ENCODE measurements around the gene PARD3B. TPM values are rescaled to one million over a fixed set of nuclear protein-coding genes. Genes with fewer than 3 reads are reported as not detected.

Gene PARD3B
- total and polyA plus RNA-seq, 2 experiments from 2014 or later, result 3.5 to 4.4 TPM

DNA sequence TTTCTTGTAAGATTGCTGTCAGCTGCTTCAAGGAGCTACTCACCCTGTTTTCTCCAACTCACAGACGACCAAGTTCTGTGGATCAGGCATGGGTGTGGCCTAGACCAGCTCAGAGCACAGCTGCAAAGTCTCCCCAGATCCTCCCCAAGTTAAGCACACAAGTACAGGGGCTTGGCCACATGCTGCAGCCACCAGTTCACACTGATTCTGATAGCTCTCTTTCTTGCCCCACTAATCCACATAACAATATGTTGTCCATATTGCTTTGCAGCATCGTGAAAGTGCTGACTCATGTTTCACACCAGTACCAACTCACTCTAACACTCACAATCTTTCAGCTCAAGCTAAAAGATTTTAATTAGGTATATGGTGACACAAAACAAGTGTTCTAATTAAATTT is 437.0 kb downstream of the PARD3B start (continued):
- TF ChIP-seq, protein P1, sequence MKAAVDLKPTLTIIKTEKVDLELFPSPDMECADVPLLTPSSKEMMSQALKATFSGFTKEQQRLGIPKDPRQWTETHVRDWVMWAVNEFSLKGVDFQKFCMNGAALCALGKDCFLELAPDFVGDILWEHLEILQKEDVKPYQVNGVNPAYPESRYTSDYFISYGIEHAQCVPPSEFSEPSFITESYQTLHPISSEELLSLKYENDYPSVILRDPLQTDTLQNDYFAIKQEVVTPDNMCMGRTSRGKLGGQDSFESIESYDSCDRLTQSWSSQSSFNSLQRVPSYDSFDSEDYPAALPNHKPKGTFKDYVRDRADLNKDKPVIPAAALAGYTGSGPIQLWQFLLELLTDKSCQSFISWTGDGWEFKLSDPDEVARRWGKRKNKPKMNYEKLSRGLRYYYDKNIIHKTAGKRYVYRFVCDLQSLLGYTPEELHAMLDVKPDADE (IDR thresholded peaks at IDR 0.05), result no peak
- TF ChIP-seq EZH2 (IDR thresholded peaks at IDR 0.05; ENCODE audit: low read depth, unreplicated experiment) (no peak), ZNF114 (CRISPR knock-in tag; IDR thresholded peaks at IDR 0.05) (no peak), EZH2phosphoT487 (IDR thresholded peaks at IDR 0.05; ENCODE audit: unreplicated experiment) (no peak), CREB1 (CRISPR knock-in tag; IDR thresholded peaks at IDR 0.05; ENCODE audit: low read depth) (no peak), NANOG (IDR thresholded peaks at IDR 0.05; ENCODE audit: borderline replicate concordance) (no peak), JUNB (IDR thresholded peaks at IDR 0.05; ENCODE audit: unreplicated experiment) (no peak), ZNF331 (CRISPR knock-in tag; IDR thresholded peaks at IDR 0.05; ENCODE audit: low read depth) (no peak), STAT1 (IDR thresholded peaks at IDR 0.05; ENCODE audit: unreplicated experiment) (no peak), REST (IDR thresholded peaks at IDR 0.05; ENCODE audit: unreplicated experiment) (no peak), POLR2AphosphoS5 (IDR thresholded peaks at IDR 0.05; ENCODE audit: low read depth) (no peak)
- TF ChIP-seq, protein P2, sequence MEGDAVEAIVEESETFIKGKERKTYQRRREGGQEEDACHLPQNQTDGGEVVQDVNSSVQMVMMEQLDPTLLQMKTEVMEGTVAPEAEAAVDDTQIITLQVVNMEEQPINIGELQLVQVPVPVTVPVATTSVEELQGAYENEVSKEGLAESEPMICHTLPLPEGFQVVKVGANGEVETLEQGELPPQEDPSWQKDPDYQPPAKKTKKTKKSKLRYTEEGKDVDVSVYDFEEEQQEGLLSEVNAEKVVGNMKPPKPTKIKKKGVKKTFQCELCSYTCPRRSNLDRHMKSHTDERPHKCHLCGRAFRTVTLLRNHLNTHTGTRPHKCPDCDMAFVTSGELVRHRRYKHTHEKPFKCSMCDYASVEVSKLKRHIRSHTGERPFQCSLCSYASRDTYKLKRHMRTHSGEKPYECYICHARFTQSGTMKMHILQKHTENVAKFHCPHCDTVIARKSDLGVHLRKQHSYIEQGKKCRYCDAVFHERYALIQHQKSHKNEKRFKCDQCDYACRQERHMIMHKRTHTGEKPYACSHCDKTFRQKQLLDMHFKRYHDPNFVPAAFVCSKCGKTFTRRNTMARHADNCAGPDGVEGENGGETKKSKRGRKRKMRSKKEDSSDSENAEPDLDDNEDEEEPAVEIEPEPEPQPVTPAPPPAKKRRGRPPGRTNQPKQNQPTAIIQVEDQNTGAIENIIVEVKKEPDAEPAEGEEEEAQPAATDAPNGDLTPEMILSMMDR (conservative IDR thresholded peaks at IDR 0.05; ENCODE audit: low read depth in 2 of 2), result no peak

DNA sequence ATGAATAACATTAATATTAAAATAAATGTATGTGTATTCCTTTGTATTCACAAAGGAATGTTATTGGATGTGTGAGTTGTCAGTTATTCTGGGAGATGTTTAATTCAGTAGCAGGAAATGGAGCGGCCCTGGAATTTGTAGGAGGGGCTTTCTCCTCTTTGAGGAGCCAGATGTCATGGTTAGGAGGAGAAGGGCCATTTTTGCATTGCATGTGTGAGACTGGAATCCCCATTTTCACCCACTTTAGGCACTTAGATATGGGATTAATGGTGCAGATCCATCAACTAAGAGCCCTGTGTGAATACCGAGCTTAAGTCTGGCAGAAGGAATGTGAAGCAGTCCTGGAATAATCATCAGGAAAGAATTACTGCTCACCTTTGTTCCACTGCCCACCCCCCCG is 439.2 kb downstream of the PARD3B start:
- Mint-ChIP-seq H3K27me3 (ENCODE audit: insufficient read depth, low read depth, poor library complexity) (no peaks in the 10 kb centered on the region), H3K27ac (no peak overlapping the region), H3K4me3 (no peak overlapping the region), H3K36me3 (ENCODE audit: low read depth) (no peaks in the 10 kb centered on the region), H3K9me3 (no peaks in the 10 kb centered on the region), H3K4me1 (peaks cover 16% of the 10 kb centered on the region)
- ATAC-seq, result no peak
- peaks cover 10% of the 10 kb centered on the region for H3K4me1 ChIP-seq (ENCODE audit: insufficient read depth)
- H3K4me2 ChIP-seq, result no peak overlapping the region
- no peaks in the 10 kb centered on the region for H3F3A ChIP-seq (replicated peaks; ENCODE audit: low read depth)
- no peaks in the 10 kb centered on the region for H3K79me2 ChIP-seq (replicated peaks; ENCODE audit: insufficient read depth)
- H4K20me1 ChIP-seq (replicated peaks; ENCODE audit: insufficient read depth), result no peaks in the 10 kb centered on the region
- no peak overlapping the region for H3K27ac ChIP-seq (ENCODE audit: low read depth)
- H3K4me3 ChIP-seq, result no peak overlapping the region
- H3K36me3 ChIP-seq (ENCODE audit: insufficient read depth), result no peaks in the 10 kb centered on the region
- peak; percentile 43 for DNase-seq (ENCODE audit: low spot score)
- H3K9me2 ChIP-seq (ENCODE audit: insufficient read depth), result no peaks in the 10 kb centered on the region
- no peaks in the 10 kb centered on the region for H3K27me3 ChIP-seq (ENCODE audit: insufficient read depth)
- no peak overlapping the region for H2AFZ ChIP-seq
- TF ChIP-seq ZNF114 (CRISPR knock-in tag; IDR thresholded peaks at IDR 0.05) (no peak), JUNB (IDR thresholded peaks at IDR 0.05; ENCODE audit: unreplicated experiment) (no peak), EZH2phosphoT487 (IDR thresholded peaks at IDR 0.05; ENCODE audit: unreplicated experiment) (no peak), CREB1 (CRISPR knock-in tag; IDR thresholded peaks at IDR 0.05; ENCODE audit: low read depth) (no peak), ZNF331 (CRISPR knock-in tag; IDR thresholded peaks at IDR 0.05; ENCODE audit: low read depth) (no peak), REST (IDR thresholded peaks at IDR 0.05; ENCODE audit: unreplicated experiment) (no peak), POLR2AphosphoS5 (IDR thresholded peaks at IDR 0.05; ENCODE audit: low read depth) (no peak), NANOG (IDR thresholded peaks at IDR 0.05; ENCODE audit: borderline replicate concordance) (no peak)
- TF ChIP-seq, protein P2 (conservative IDR thresholded peaks at IDR 0.05; ENCODE audit: low read depth in 2 of 2), result no peak
- TF ChIP-seq, protein P1 (IDR thresholded peaks at IDR 0.05), result no peak
